ENCODE data around the gene KMT5C.

DNA sequence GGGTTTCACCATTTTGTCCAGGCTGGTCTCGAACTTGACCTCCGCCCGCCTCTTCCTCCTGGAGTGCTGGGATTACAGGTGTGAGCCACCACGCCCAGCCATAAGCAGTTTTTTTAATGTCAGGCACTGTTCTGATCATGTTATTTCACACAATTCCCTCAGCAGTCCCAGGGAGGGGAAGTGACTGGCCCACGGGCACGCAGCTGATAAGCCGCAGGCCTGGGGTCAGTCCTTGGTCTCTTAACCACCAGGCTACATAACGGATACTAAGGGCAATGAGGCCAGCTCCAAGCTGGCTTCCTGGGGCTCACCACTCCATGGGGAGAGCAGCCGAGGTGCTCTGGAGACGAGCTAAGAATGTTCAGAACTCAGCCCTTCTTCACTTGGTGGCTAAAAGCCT, 42.4 kb upstream of the KMT5C start:
- TF ChIP-seq POLR2A (IDR thresholded peaks at IDR 0.05; ENCODE audit: low read depth, low read length): no peak
- TF ChIP-seq TAF1 (IDR thresholded peaks at IDR 0.05; ENCODE audit: borderline replicate concordance, low read depth, low read length): no peak
- TF ChIP-seq POLR2AphosphoS5 (IDR thresholded peaks at IDR 0.05; ENCODE audit: low read depth, low read length): no peak
